Vagina (tissue), 2 donors: ENCODE measurements around the gene TMEM81.

ENCODE experiments used
- CTCF ChIP-seq, 3 experiments: fragments of 450-650 bp in 2 of 3; fragments of 200-600 bp in 1 of 3; sonication (generic) in 1 of 3; IDR thresholded peaks; one replicate each; pipeline ENCODE4 v1.5.1; 2017 to 2019; ENCODE audit warnings: antibody characterized with exemption in 3 of 3, mild to moderate bottlenecking in 2 of 3, moderate library complexity in 2 of 3
- POLR2A ChIP-seq, 2 donors: fragments of 450-650 bp; IDR thresholded peaks; one replicate each; pipeline ENCODE4 v1.6.1; 2017; ENCODE audit warnings: antibody characterized with exemption in 2 of 2, mild to moderate bottlenecking in 2 of 2, moderate library complexity in 2 of 2
- POLR2AphosphoS5 ChIP-seq, 2 donors: sonication (generic); formaldehyde crosslinking; IDR thresholded peaks; one replicate each; pipeline ENCODE4 v1.9.0; 2017; ENCODE audit warnings: antibody characterized with exemption in 2 of 2, mild to moderate bottlenecking in 2 of 2, low read depth in 1 of 2; ENCODE audit not compliant: insufficient read depth in 1 of 2

GRCh38 chr1:205053296-205053695, 31.0 kb downstream of the TMEM81 start:
- TF ChIP-seq POLR2AphosphoS5 (IDR thresholded peaks at IDR 0.05; ENCODE audit: insufficient read depth in 1 of 2, low read depth in 1 of 2) (no peak), CTCF (IDR thresholded peaks at IDR 0.05) (no peak), POLR2A (IDR thresholded peaks at IDR 0.05) (no peak)
